GM12878 (cell line): ENCODE data around the gene TPRN. TPM values are rescaled to one million over a fixed set of nuclear protein-coding genes. Genes with fewer than 3 reads are reported as not detected.

Experiments
- ATAC-seq: fragments of 200-7000 bp; cut with Tn5 transposase; 3 replicates; pipeline ENCODE4 v1.9.1; 2020; ENCODE audit warnings: mild to moderate bottlenecking, moderate library complexity
- BruUV-seq: library from RNA; stranded (reverse); fragments of 400-500 nt; replicated peaks from 2 replicates; lab custom pipeline; 2021; lab: Mats Ljungman, UMichigan
- CTCF ChIA-PET: fragments of 300-600 bp; sonication (Branson Sonifier 250); formaldehyde crosslinking; extraction: SDS; loops from one replicate; lab custom pipeline; 2021; ENCODE audit warnings: inconsistent platforms; lab: Yijun Ruan, JAX
- POLR2A ChIA-PET: fragments of 350-600 bp; formaldehyde crosslinking; extraction: SDS; loops from one replicate; lab custom pipeline; 2021; ENCODE audit warnings: inconsistent platforms; lab: Charles Lee
- RAD21 ChIA-PET: fragments of 300-600 bp; sonication (Branson Sonifier 250); formaldehyde crosslinking; loops from one replicate; lab custom pipeline; 2023; ENCODE audit warnings: antibody characterized with exemption; ENCODE audit not compliant: unreplicated experiment; lab: Charles Lee
- SMC1A ChIA-PET: fragments of 300-600 bp; sonication (Branson Sonifier 250); formaldehyde crosslinking; loops from one replicate; lab custom pipeline; 2023; ENCODE audit not compliant: unreplicated experiment, uncharacterized antibody; lab: Charles Lee
- DNase-seq: peaks from one replicate; pipeline ENCODE4 v3.0.0-alpha.2; 2011; ENCODE audit warnings: low read depth, low spot score
- FAIRE-seq: peaks from 3 replicates; lab custom pipeline; 2011; peaks lifted over from hg19 to GRCh38; lab: Jason Lieb, UNC
- H2AFZ ChIP-seq: 2 replicates; pipeline ENCODE4 v1.6.0; 2011; ENCODE audit warnings: low read depth, low read length, control low read depth; ENCODE audit not compliant: control insufficient read depth
- H3K27ac ChIP-seq: 2 replicates; pipeline ENCODE4 v1.5.1; 2011; ENCODE audit warnings: control low read depth; ENCODE audit not compliant: control insufficient read depth, insufficient read depth
- H3K27me3 ChIP-seq, 2 experiments: replicated peaks in 1 of 2; 2 replicates each; pipeline versions ENCODE4 v1.6.0 to v1.6.1; 2011; ENCODE audit warnings: low read length in 1 of 2; ENCODE audit not compliant: control insufficient read depth in 2 of 2, insufficient read depth in 2 of 2
- H3K36me3 ChIP-seq, 2 experiments: 2 replicates each; pipeline ENCODE4 v1.5.1; 2011; ENCODE audit warnings: low read length in 1 of 2; ENCODE audit not compliant: control insufficient read depth in 2 of 2, insufficient read depth in 2 of 2
- H3K4me1 ChIP-seq: 2 replicates; pipeline ENCODE4 v1.6.1; 2011; ENCODE audit warnings: mild to moderate bottlenecking, low read length, moderate library complexity, mixed read lengths; ENCODE audit not compliant: control insufficient read depth, insufficient read depth
- H3K4me2 ChIP-seq: 2 replicates; pipeline ENCODE4 v1.6.0; 2011; ENCODE audit warnings: control low read depth; ENCODE audit not compliant: control insufficient read depth, insufficient read depth
- H3K4me3 ChIP-seq: fragments of 200-600 bp; sonication (generic); 2 replicates; pipeline ENCODE4 v1.5.1; 2016
- H3K79me2 ChIP-seq: 2 replicates; pipeline ENCODE4 v1.6.0; 2011; ENCODE audit warnings: low read length; ENCODE audit not compliant: control insufficient read depth, insufficient read depth
- H3K9ac ChIP-seq: 2 replicates; pipeline ENCODE4 v1.8.0; 2011; ENCODE audit warnings: low read length, control low read depth, mixed read lengths; ENCODE audit not compliant: control insufficient read depth, insufficient read depth
- H3K9me3 ChIP-seq: replicated peaks from 3 replicates; pipeline ENCODE4 v1.5.1; 2011; ENCODE audit warnings: mild to moderate bottlenecking, low read length; ENCODE audit not compliant: control insufficient read depth, insufficient read depth
- H4K20me1 ChIP-seq: 2 replicates; pipeline ENCODE4 v1.6.0; 2011; ENCODE audit not compliant: control insufficient read depth, insufficient read depth
- BACH1 ChIP-seq: fragments of 450-650 bp; IDR thresholded peaks from 2 replicates; pipeline ENCODE4 v1.6.1; 2017; ENCODE audit warnings: mild to moderate bottlenecking, borderline replicate concordance
- BRCA1 ChIP-seq: IDR thresholded peaks from 2 replicates; pipeline ENCODE4 v1.6.1; 2011; ENCODE audit warnings: low read depth, low read length, improper control_type of control experiment
- CBX3 ChIP-seq: fragments of 200-600 bp; sonication (generic); IDR thresholded peaks from 2 replicates; pipeline ENCODE4 v1.6.1; 2016; ENCODE audit warnings: low read depth, borderline replicate concordance
- IRF4 ChIP-seq: IDR thresholded peaks from 2 replicates; pipeline ENCODE4 v1.6.1; 2011; ENCODE audit warnings: low read depth, low read length
- TCF7 ChIP-seq: IDR thresholded peaks from 2 replicates; pipeline ENCODE4 v1.6.1; 2014; ENCODE audit warnings: antibody characterized with exemption, borderline replicate concordance
- ZSCAN29 ChIP-seq: fragments of 450-650 bp; IDR thresholded peaks from 2 replicates; pipeline ENCODE4 v1.6.1; 2017; ENCODE audit warnings: mild to moderate bottlenecking, moderate library complexity
- WGBS: methylation state at CpG from one replicate; pipeline ENCODE4 v1.1.6; 2016; ENCODE audit warnings: low lambda C conversion rate; ENCODE audit not compliant: insufficient replicate concordance, insufficient coverage; ENCODE audit errors: missing lambda C conversion rate; 5-methylcytosine and 5-hydroxymethylcytosine counted together
- in situ Hi-C: fragments of 300-500 bp; cut with MboI; formaldehyde crosslinking; loops from 9 replicates; pipeline ENCODE4 v1.14.3; 2018; ENCODE audit warnings: mixed read lengths
- intact Hi-C: fragments of 100-400 bp; cut with micrococcal nuclease; formaldehyde crosslinking; loops from one replicate; pipeline ENCODE4 v1.14.2; 2022; ENCODE audit not compliant: unreplicated experiment
- polyA plus RNA-seq, 11 experiments: library from polyadenylated mRNA; depleted of rRNA in 4 of 11; unstranded in 6 of 11; stranded (reverse) in 5 of 11; fragments of >200 nt; fragmentation: Nextera tagmentation in 4 of 11; fragmentation: Illumina TruSeq in 1 of 11; extraction: Ambion mirVana in 4 of 11; extraction: Trizol in 1 of 11; gene quantifications; 1 replicate in 1 of 11; 2 replicates in 10 of 11; pipeline versions ENCODE4 v1.2.1 to v1.2.3, GENCODE V29; 2011 to 2016; ENCODE audit warnings: inconsistent platforms in 2 of 11, missing spikeins in 2 of 11, low read depth in 1 of 11
- total RNA-seq, 4 experiments: library from RNA; depleted of rRNA in 3 of 4; stranded (reverse); fragments of >200 nt in 3 of 4; fragmentation: Illumina TruSeq in 1 of 4; extraction: Trizol in 1 of 4; gene quantifications; 2 replicates each; pipeline versions ENCODE4 v1.2.1 to v1.2.3, GENCODE V29; 2013 to 2021

Gene TPRN
- total and polyA plus RNA-seq, 10 of the 15 experiments (the other 5 are each of a cell fraction or from before 2014, with no cell fraction given) = 0.18 to 19.5 (median 3.1) TPM

DNA sequence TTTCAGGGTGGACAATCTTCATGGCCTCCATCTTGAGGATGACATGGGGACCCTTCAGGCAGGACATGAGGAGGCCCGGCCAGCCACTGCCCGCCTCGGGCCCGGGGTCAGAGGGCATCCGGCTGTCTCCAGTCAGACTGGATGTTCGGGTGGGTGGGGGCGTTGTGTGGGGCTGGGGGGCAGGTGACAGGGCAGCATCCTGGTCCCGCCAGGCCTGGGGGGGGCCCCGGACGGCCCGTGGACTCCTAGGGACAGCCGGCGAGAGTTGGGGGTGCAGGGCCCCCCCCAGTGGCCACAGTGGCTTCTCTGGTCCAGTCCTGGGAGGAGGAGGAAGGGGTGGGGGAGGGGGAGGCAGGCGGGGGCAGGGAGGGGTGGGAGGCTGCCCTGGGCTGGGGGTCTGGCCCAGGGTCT lies 20.6 kb upstream of the TPRN start:
- Histone ChIP-seq H3K4me1 (peaks cover 16% of the 10 kb centered on the region), H3K4me2 (no peak overlapping the region), H3K4me3 (no peak overlapping the region), H3K9ac (no peak overlapping the region), H3K36me3 (peaks cover 0 to 2% of the 10 kb centered on the region in 2 experiments; a peak in 1 of 4 replicates), H2AFZ (no peak overlapping the region), H3K27ac (no peak overlapping the region), H3K79me2 (no peaks in the 10 kb centered on the region), H4K20me1 (no peaks in the 10 kb centered on the region), H3K9me3 (no peaks in the 10 kb centered on the region), H3K27me3 (no peaks in the 10 kb centered on the region)
- ATAC-seq (no peak), DNase-seq (no peak), FAIRE-seq (no peak)
- in situ Hi-C loops = no loop called here
- no TSS peak for BruUV-seq
- ChIA-PET SMC1A (no interaction called here), RAD21 (interaction anchor here (0.7 to 1.0 kb wide), 2 partner anchors 16 to 170 kb away, joined by 3 read pairs; partner anchors contain the start of genes NDOR1 and TMEM203), POLR2A (interaction anchor here (3.3 to 5.5 kb wide), 2 partner anchors 17 to 95 kb away, joined by 18 to 68 read pairs; partner anchors contain the start of genes NDOR1, TMEM203 and TPRN), CTCF (interaction anchor here (1.1 kb wide), 1 partner anchor 71 kb away, joined by 3 read pairs; no protein-coding TSS in a partner anchor)
- TF ChIP-seq BACH1 = no peak
- TF ChIP-seq CBX3 = no peak
- TF ChIP-seq BRCA1 = no peak
- no peak for TF ChIP-seq IRF4
- TF ChIP-seq ZSCAN29 = no peak
- no peak for TF ChIP-seq TCF7
- intact Hi-C loops = loop anchor here (5.0 to 10.0 kb wide), 2 partner anchors 34 to 176 kb away; partner anchors contain the start of genes ANAPC2, NPDC1 and SSNA1
- WGBS = no CpG with 5 or more reads among the region's 14 CpGs
